Esophagus muscularis mucosa (tissue), 3 donors: ENCODE measurements around the gene PEX10.

ENCODE experiments used
- CTCF ChIP-seq, 3 experiments: fragments of 200-600 bp in 2 of 3; fragments of 450-650 bp in 1 of 3; sonication (generic) in 2 of 3; IDR thresholded peaks; one replicate each; pipeline ENCODE4 v1.5.1; 2017 to 2019; ENCODE audit warnings: antibody characterized with exemption in 3 of 3, mild to moderate bottlenecking in 2 of 3, moderate library complexity in 1 of 3
- POLR2A ChIP-seq: fragments of 450-650 bp; IDR thresholded peaks from one replicate; pipeline ENCODE4 v1.6.1; 2017; ENCODE audit warnings: antibody characterized with exemption, moderate library complexity, mild to moderate bottlenecking, low read depth

GRCh38 chr1:2412395-2412772, at the start of gene PEX10:
- TF ChIP-seq POLR2A (no peak), CTCF (IDR thresholded peaks at IDR 0.05) (peak in 1 of 3 experiments; percentile 4)
